ES-I3 (cell line): ENCODE data around the gene C16orf87.

Experiments used
- H3K36me3 ChIP-seq: 2 replicates; pipeline ENCODE4 v1.6.1; 2013; ENCODE audit warnings: mild to moderate bottlenecking, low read length, control low read depth, moderate library complexity; ENCODE audit not compliant: insufficient read depth
- H3K4me1 ChIP-seq: 2 replicates; pipeline ENCODE4 v1.6.1; 2013; ENCODE audit warnings: mild to moderate bottlenecking, control low read depth, low read length; ENCODE audit not compliant: insufficient read depth
- H3K9ac ChIP-seq: 2 replicates; pipeline ENCODE4 v1.6.1; 2013; ENCODE audit warnings: low read depth, mild to moderate bottlenecking, low read length, moderate library complexity
- H3K9me3 ChIP-seq: 2 replicates; pipeline ENCODE4 v1.6.1; 2013; ENCODE audit warnings: mild to moderate bottlenecking, low read length, moderate library complexity; ENCODE audit not compliant: control insufficient read depth, insufficient read depth

Gene C16orf87

GRCh38 chr16:46828943-46829342 lies 2.0 kb downstream of the C16orf87 start:
- Histone ChIP-seq H3K4me1 (peaks cover 13% of the 10 kb centered on the region), H3K9me3 (no peaks in the 10 kb centered on the region), H3K36me3 (no peaks in the 10 kb centered on the region), H3K9ac (no peak overlapping the region)

- H3K9me3 ChIP-seq = no peaks in the 10 kb centered on the region
- H3K4me1 ChIP-seq = peaks cover 13% of the 10 kb centered on the region
- H3K9ac ChIP-seq = no peak overlapping the region
- H3K36me3 ChIP-seq = no peaks in the 10 kb centered on the region
These were observed 2.7 kb downstream of the C16orf87 start for GRCh38 chr16:46828292-46828691.

GRCh38 chr16:46826631-46827030 lies 4.3 kb downstream of the C16orf87 start:
- H3K9ac ChIP-seq = no peak overlapping the region; the same call in 1 of the 2 replicates
- peaks cover 13% of the 10 kb centered on the region for H3K4me1 ChIP-seq
- no peaks in the 10 kb centered on the region for H3K9me3 ChIP-seq
- H3K36me3 ChIP-seq = no peaks in the 10 kb centered on the region; the same call in 1 of the 2 replicates

- H3K36me3 ChIP-seq = no peaks in the 10 kb centered on the region; the same call in 1 of the 2 replicates
- H3K9me3 ChIP-seq = no peaks in the 10 kb centered on the region
- no peak overlapping the region for H3K9ac ChIP-seq
- H3K4me1 ChIP-seq = peaks cover 13% of the 10 kb centered on the region
These were observed 8.7 kb downstream of the C16orf87 start for GRCh38 chr16:46822270-46822669.

- Histone ChIP-seq H3K9ac (no peak overlapping the region), H3K36me3 (no peaks in the 10 kb centered on the region; the same call in 1 of the 2 replicates), H3K9me3 (no peaks in the 10 kb centered on the region), H3K4me1 (0 out of 2 replicates have a peak, but pooled peaks cover 5% of the 10 kb centered on the region)
These were observed 13.0 kb downstream of the C16orf87 start for GRCh38 chr16:46817961-46818360.

- H3K4me1 ChIP-seq = no peaks in the 10 kb centered on the region
- H3K36me3 ChIP-seq = no peaks in the 10 kb centered on the region
- no peak overlapping the region for H3K9ac ChIP-seq
- no peaks in the 10 kb centered on the region for H3K9me3 ChIP-seq
These were observed 16.2 kb downstream of the C16orf87 start for GRCh38 chr16:46814790-46815189.

- H3K9ac ChIP-seq = no peak overlapping the region
- H3K4me1 ChIP-seq = no peaks in the 10 kb centered on the region
These were observed 17.4 kb downstream of the C16orf87 start for GRCh38 chr16:46813611-46814010.

GRCh38 chr16:46812781-46813540 lies 18.0 kb downstream of the C16orf87 start:
- Histone ChIP-seq H3K36me3 (no peaks in the 10 kb centered on the region), H3K9me3 (no peaks in the 10 kb centered on the region), H3K4me1 (no peaks in the 10 kb centered on the region), H3K9ac (no peak overlapping the region)

More at GRCh38 chr16:46813611-46814010, 17.4 kb downstream of the C16orf87 start:
- no peaks in the 10 kb centered on the region for H3K36me3 ChIP-seq
- H3K9me3 ChIP-seq = no peaks in the 10 kb centered on the region

GRCh38 chr16:46811682-46812081 lies 19.3 kb downstream of the C16orf87 start:
- Histone ChIP-seq H3K36me3 (no peaks in the 10 kb centered on the region), H3K9me3 (no peaks in the 10 kb centered on the region), H3K9ac (no peak overlapping the region), H3K4me1 (no peaks in the 10 kb centered on the region)

- Histone ChIP-seq H3K9ac (no peak overlapping the region), H3K4me1 (no peaks in the 10 kb centered on the region), H3K9me3 (no peaks in the 10 kb centered on the region), H3K36me3 (no peaks in the 10 kb centered on the region)
These were observed 22.0 kb downstream of the C16orf87 start for GRCh38 chr16:46808997-46809396.

GRCh38 chr16:46807336-46807735 lies 23.6 kb downstream of the C16orf87 start:
- Histone ChIP-seq H3K9ac (no peak overlapping the region), H3K36me3 (0 out of 2 replicates have a peak, but pooled peaks cover 3% of the 10 kb centered on the region), H3K4me1 (no peaks in the 10 kb centered on the region), H3K9me3 (no peaks in the 10 kb centered on the region)

- H3K9me3 ChIP-seq = no peaks in the 10 kb centered on the region
- H3K9ac ChIP-seq = no peak overlapping the region
- H3K4me1 ChIP-seq = no peaks in the 10 kb centered on the region
- 0 out of 2 replicates have a peak, but pooled peaks cover 3% of the 10 kb centered on the region for H3K36me3 ChIP-seq
These were observed 27.6 kb downstream of the C16orf87 start for GRCh38 chr16:46803373-46803772.

GRCh38 chr16:46801428-46802049 lies 29.4 kb downstream of the C16orf87 start:
- Histone ChIP-seq H3K36me3 (0 out of 2 replicates have a peak, but pooled peaks cover 3% of the 10 kb centered on the region), H3K4me1 (no peaks in the 10 kb centered on the region), H3K9me3 (0 out of 2 replicates have a peak, but pooled peaks cover 3% of the 10 kb centered on the region), H3K9ac (no peak overlapping the region)

GRCh38 chr16:46800494-46800893 lies 30.5 kb downstream of the C16orf87 start:
- H3K9ac ChIP-seq = no peak overlapping the region
- H3K36me3 ChIP-seq = 0 out of 2 replicates have a peak, but pooled peaks cover 3% of the 10 kb centered on the region
- H3K4me1 ChIP-seq = no peaks in the 10 kb centered on the region
- H3K9me3 ChIP-seq = 0 out of 2 replicates have a peak, but pooled peaks cover 3% of the 10 kb centered on the region

- H3K36me3 ChIP-seq = no peaks in the 10 kb centered on the region
- 0 out of 2 replicates have a peak, but pooled peaks cover 9% of the 10 kb centered on the region for H3K9me3 ChIP-seq
- H3K9ac ChIP-seq = no peak overlapping the region
- H3K4me1 ChIP-seq = no peaks in the 10 kb centered on the region
These were observed 33.5 kb downstream of the C16orf87 start for GRCh38 chr16:46797501-46797900.
